Measurements from ENCODE around the gene CCDC127. TPM values are rescaled to one million over a fixed set of nuclear protein-coding genes. Genes with fewer than 3 reads are reported as not detected.

CCDC127 gene
- total and polyA plus RNA-seq, 2 of the 4 experiments (the other 2 are of a cell fraction): 3.2 to 3.9 TPM

GRCh38 chr5:188488-189481 lies 29.2 kb downstream of the CCDC127 start:
- Histone ChIP-seq H2AK9ac (replicated peaks; ENCODE audit: low read depth, low read length, poor library complexity) (peak overlapping the region; percentile 81), H3K4me1 (ENCODE audit: control insufficient read depth, insufficient read depth, low read length) (no peaks in the 10 kb centered on the region), H4K91ac (ENCODE audit: insufficient read depth, low read depth, low read length) (no peak overlapping the region; the same call in 1 of the 2 replicates), H2BK20ac (ENCODE audit: low read depth, low read length) (peak overlapping the region; percentile 71), H3K79me1 (ENCODE audit: low read depth in 1 of 2, low read length in 2 of 2) (no peaks in the 10 kb centered on the region), H3K9ac (ENCODE audit: low read depth, low read length) (no peak overlapping the region), H3K27me3 (ENCODE audit: control insufficient read depth, insufficient read depth, low read length) (peaks cover 12% of the 10 kb centered on the region; the same call in 1 of the 2 replicates), H2AK5ac (ENCODE audit: low read depth, low read length) (peak overlapping the region; percentile 83), H3K14ac (replicated peaks; ENCODE audit: low read depth, low read length) (no peak overlapping the region), H2BK120ac (ENCODE audit: low read depth, low read length) (peak overlapping the region; percentile 4; the same call in 1 of the 2 replicates), H2AFZ (replicated peaks; ENCODE audit: low read length, poor library complexity) (peak overlapping the region; percentile 92), H4K5ac (ENCODE audit: low read depth, low read length) (no peak overlapping the region; the same call in 1 of the 2 replicates), H4K8ac (ENCODE audit: low read depth in 2 of 2, low read length in 2 of 2) (peak overlapping the region in 1 of 2 experiments; percentile 72; a peak in 1 of 4 replicates), H3K18ac (ENCODE audit: low read depth, low read length) (no peak overlapping the region), H3K27ac (ENCODE audit: insufficient read depth, low read length) (no peak overlapping the region), H3K4me2 (ENCODE audit: low read depth, low read length) (peak overlapping the region; percentile 40), H3K56ac (ENCODE audit: extremely low read depth, insufficient read depth, low read length) (no peak overlapping the region), H4K20me1 (ENCODE audit: insufficient read depth, low read length) (peaks cover 2% of the 10 kb centered on the region; the same call in 1 of the 2 replicates), H2BK5ac (ENCODE audit: low read depth, low read length, poor library complexity, severe bottlenecking) (no peak overlapping the region), H3K36me3 (ENCODE audit: control insufficient read depth, insufficient read depth, low read length) (no peaks in the 10 kb centered on the region), H3K23ac (ENCODE audit: low read depth, low read length) (no peak overlapping the region), H2BK15ac (ENCODE audit: low read depth, low read length) (peak overlapping the region; percentile 87; the same call in 1 of the 3 replicates), H3K9me1 (ENCODE audit: insufficient read depth, low read length) (peaks cover 3% of the 10 kb centered on the region; the same call in 1 of the 2 replicates), H3K4me3 (ENCODE audit: insufficient read depth, low read depth, low read length) (no peak overlapping the region), H3K4ac (ENCODE audit: low read depth, low read length) (peak overlapping the region; percentile 48; the same call in 1 of the 2 replicates), H3K9me3 (ENCODE audit: control insufficient read depth, insufficient read depth, low read length) (no peaks in the 10 kb centered on the region)
- dilution Hi-C loops (cut with HindIII; ENCODE audit: low sequenced_read_pairs, unreplicated experiment) (no loop called here), intact Hi-C loops (cut with micrococcal nuclease) (no loop called here), in situ Hi-C loops (cut with MboI; ENCODE audit: low sequenced_read_pairs) (no loop called here)
- WGBS, 2 experiments (ENCODE audit: extremely low coverage in 2 of 2, insufficient read length in 1 of 2): 14% methylated on average over 11 of the region's 37 CpGs; no CpG with 5 or more reads in 1 of the 2 experiments
- POLR2A ChIA-PET (ENCODE audit: unreplicated experiment): no interaction called here
- CTCF ChIA-PET: interaction anchor here (0.6 to 1.8 kb wide), 12 partner anchors 10 to 173 kb away, joined by 3 to 19 read pairs (median 5); partner anchors contain the start of genes CCDC127 and SDHA
- BruUV-seq (replicated peaks): no TSS peak
- TF ChIP-seq POLR2A (IDR thresholded peaks at IDR 0.05; ENCODE audit: low read depth, low read length) (no peak), NFE2L2 (IDR thresholded peaks at IDR 0.05; ENCODE audit: low read depth, low read length) (no peak), RAD21 (IDR thresholded peaks at IDR 0.05; ENCODE audit: low read length) (peak; percentile 80), BHLHE40 (IDR thresholded peaks at IDR 0.05; ENCODE audit: low read depth, low read length) (no peak), SMC3 (IDR thresholded peaks at IDR 0.05; ENCODE audit: low read depth, low read length) (peak; percentile 82), CTCF (conservative IDR thresholded peaks at IDR 0.05; ENCODE audit: low read depth, low read length) (peak; percentile 84), MAZ (IDR thresholded peaks at IDR 0.05; ENCODE audit: borderline replicate concordance, low read depth, low read length) (0 out of 2 replicates have a peak, but pooled peaks have one; percentile 27)
- peak; percentile 77 for DNase-seq
- ATAC-seq (ENCODE audit: low read depth): peak; percentile 99
